NT2/D1 (cell line): ENCODE results near the gene LAMC1.

Source experiments
- YY1 ChIP-seq: IDR thresholded peaks from 2 replicates; pipeline ENCODE4 v1.6.1; 2011; ENCODE audit not compliant: insufficient read length, insufficient read depth
- ZNF274 ChIP-seq: IDR thresholded peaks from 2 replicates; pipeline ENCODE4 v1.6.1; 2011; ENCODE audit warnings: mild to moderate bottlenecking, low read depth, low read length

DNA sequence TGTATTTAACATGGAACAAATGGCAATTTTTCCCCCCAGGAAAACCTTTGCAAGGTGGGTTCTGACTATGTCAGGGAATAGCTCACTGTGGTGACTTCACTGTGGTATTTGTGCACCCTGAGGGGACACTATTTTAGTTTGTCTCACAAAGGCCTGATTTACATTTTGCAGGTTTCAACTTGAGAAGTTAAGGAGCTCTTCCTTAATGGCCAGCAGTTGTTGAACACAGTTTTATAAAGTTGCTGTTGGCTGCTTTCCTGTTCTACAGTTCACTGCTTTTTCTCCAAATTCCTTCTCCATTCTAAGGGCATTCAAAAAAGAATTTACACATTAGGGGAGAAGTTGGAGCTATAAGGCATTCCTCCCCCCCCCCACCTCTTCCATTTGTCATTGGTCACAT is 4.6 kb downstream of the LAMC1 start:
- TF ChIP-seq YY1: no peak
- no peak for TF ChIP-seq ZNF274
